HepG2 (cell line): Measurements from ENCODE around the gene LRP10. TPM values are rescaled to one million over a fixed set of nuclear protein-coding genes. Genes with fewer than 3 reads are reported as not detected.
A peak's percentile ranks its signal among the peaks of the same experiment; 100 is the strongest.

Experiments used
- ASH2L ChIP-seq: fragments of 300-600, 200-600 bp; sonication (generic); IDR thresholded peaks from 2 replicates; pipeline ENCODE4 v1.7.0; 2017; ENCODE audit warnings: low read depth, mild to moderate bottlenecking, moderate library complexity, mixed read lengths, low read length; ENCODE audit not compliant: insufficient read length
- ATF7-NPFF ChIP-seq: sonication (generic); formaldehyde crosslinking; IDR thresholded peaks from 2 replicates; pipeline ENCODE4 v1.8.1; 2023; ENCODE audit warnings: mild to moderate bottlenecking, low read depth, missing genetic modification reagents, moderate library complexity
- CCDC6 ChIP-seq: sonication (generic); formaldehyde crosslinking; IDR thresholded peaks from 2 replicates; pipeline ENCODE4 v1.8.1; 2022; ENCODE audit warnings: mild to moderate bottlenecking, missing genetic modification reagents, moderate library complexity
- ETS1 ChIP-seq: sonication (generic); formaldehyde crosslinking; IDR thresholded peaks from 2 replicates; pipeline ENCODE4 v1.4.0; 2020; ENCODE audit warnings: missing genetic modification reagents
- GATAD1 ChIP-seq: IDR thresholded peaks from 2 replicates; pipeline ENCODE4 v1.6.1; 2016; ENCODE audit warnings: missing genetic modification reagents, missing compliant biosample characterization
- HMGXB3 ChIP-seq: sonication (generic); formaldehyde crosslinking; IDR thresholded peaks from 2 replicates; pipeline ENCODE4 v1.4.0; 2020; ENCODE audit warnings: missing genetic modification reagents, borderline replicate concordance
- HNRNPH1 ChIP-seq: fragments of 200-400 bp; formaldehyde crosslinking; optimal IDR thresholded peaks from 2 replicates; pipeline ENCODE3; 2017; ENCODE audit warnings: mild to moderate bottlenecking, low read depth, low read length
- IKZF5 ChIP-seq: IDR thresholded peaks from 2 replicates; pipeline ENCODE4 v1.6.1; 2018; ENCODE audit warnings: missing genetic modification reagents, mild to moderate bottlenecking, missing compliant biosample characterization
- IRX3 ChIP-seq: sonication (generic); formaldehyde crosslinking; IDR thresholded peaks from 2 replicates; pipeline ENCODE4 v1.8.1; 2023; ENCODE audit warnings: mild to moderate bottlenecking, low read depth, missing genetic modification reagents, borderline replicate concordance
- MEF2D ChIP-seq: sonication (generic); formaldehyde crosslinking; IDR thresholded peaks from 2 replicates; pipeline ENCODE4 v1.5.1; 2020; ENCODE audit warnings: mild to moderate bottlenecking, missing genetic modification reagents
- PTBP1 ChIP-seq: fragments of 200-400 bp; formaldehyde crosslinking; IDR thresholded peaks from 2 replicates; pipeline ENCODE4 v1.6.1; 2018; ENCODE audit warnings: low read length, low read depth; ENCODE audit not compliant: poor library complexity, severe bottlenecking
- SRY ChIP-seq: sonication (generic); formaldehyde crosslinking; IDR thresholded peaks from 2 replicates; pipeline ENCODE4 v1.8.0; 2022; ENCODE audit warnings: mild to moderate bottlenecking, missing genetic modification reagents
- ZKSCAN1 ChIP-seq: fragments of 150-350 bp; IDR thresholded peaks from 2 replicates; pipeline ENCODE4 v1.6.1; 2014; ENCODE audit warnings: low read length
- ZNF597 ChIP-seq: sonication (generic); formaldehyde crosslinking; IDR thresholded peaks from 2 replicates; pipeline ENCODE4 v1.5.0; 2020; ENCODE audit warnings: missing genetic modification reagents
- ZNF883 ChIP-seq: sonication (generic); formaldehyde crosslinking; IDR thresholded peaks from 2 replicates; pipeline ENCODE4 v1.5.1; 2020; ENCODE audit warnings: mild to moderate bottlenecking, missing genetic modification reagents; ENCODE audit errors: not compliant biosample characterization
- polyA plus RNA-seq, 8 experiments: library from polyadenylated mRNA; depleted of rRNA in 3 of 8; stranded (reverse) in 7 of 8; unstranded in 1 of 8; fragments of >200 nt; fragmentation: Illumina TruSeq in 4 of 8; extraction: Trizol in 4 of 8; gene quantifications; 2 replicates each; pipeline versions ENCODE4 v1.2.1 to v1.2.3, GENCODE V29; 2011 to 2016; ENCODE audit warnings: low read depth in 4 of 8, missing spikeins in 1 of 8, mixed read lengths in 1 of 8; ENCODE audit not compliant: insufficient read depth in 1 of 8
- total RNA-seq, 5 experiments: library from RNA; depleted of rRNA; stranded (reverse); fragments of >200 nt; fragmentation: Illumina TruSeq; extraction: Trizol; gene quantifications; 2 replicates each; pipeline ENCODE4 v1.2.3, GENCODE V29; 2016; ENCODE audit warnings: low read depth in 1 of 5
- TF ChIP-seq, protein P1 (sequence below): IDR thresholded peaks from 2 replicates; pipeline ENCODE4 v1.6.1; 2016; ENCODE audit warnings: missing genetic modification reagents, missing compliant biosample characterization
- TF ChIP-seq, protein P2 (sequence below): sonication (generic); formaldehyde crosslinking; IDR thresholded peaks from 2 replicates; pipeline ENCODE4 v1.8.0; 2022; ENCODE audit warnings: missing genetic modification reagents, low read depth, mild to moderate bottlenecking, borderline replicate concordance

LRP10 gene
- total and polyA plus RNA-seq, 2 of the 13 experiments (the other 11 are each of a cell fraction or from before 2014, with no cell fraction given), result 16.9 to 45.2 TPM

DNA sequence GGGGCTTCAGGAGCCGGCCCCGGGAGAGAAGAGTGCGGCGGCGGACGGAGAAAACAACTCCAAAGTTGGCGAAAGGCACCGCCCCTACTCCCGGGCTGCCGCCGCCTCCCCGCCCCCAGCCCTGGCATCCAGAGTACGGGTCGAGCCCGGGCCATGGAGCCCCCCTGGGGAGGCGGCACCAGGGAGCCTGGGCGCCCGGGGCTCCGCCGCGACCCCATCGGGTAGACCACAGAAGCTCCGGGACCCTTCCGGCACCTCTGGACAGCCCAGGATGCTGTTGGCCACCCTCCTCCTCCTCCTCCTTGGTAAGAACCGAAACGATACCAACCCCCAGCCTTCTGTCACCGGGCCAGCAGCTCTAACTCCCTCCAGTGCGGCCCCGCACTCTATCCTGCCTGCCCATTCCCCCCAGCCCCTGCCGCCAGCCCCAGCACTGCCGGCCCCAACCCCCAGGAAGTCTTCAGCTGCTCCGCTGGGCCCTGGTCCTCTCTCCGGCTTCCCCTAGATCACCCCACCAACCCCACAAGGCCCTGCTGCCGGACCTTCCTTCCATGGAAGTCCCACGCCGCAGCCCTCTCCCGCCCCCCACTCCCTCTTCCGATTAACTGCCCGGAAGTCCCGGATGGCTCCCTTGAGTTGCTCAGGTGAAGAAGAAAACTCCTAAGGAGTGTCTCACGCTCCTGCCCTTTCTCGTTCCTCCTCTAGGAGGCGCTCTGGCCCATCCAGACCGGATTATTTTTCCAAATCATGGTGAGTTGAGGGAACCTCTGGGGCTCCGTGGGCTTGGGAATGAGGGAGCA lies 693 bp downstream of the LRP10 start (continued):
- peak; percentile 49 for TF ChIP-seq PTBP1
- 0 out of 2 replicates have a peak, but pooled peaks have one; percentile 1 for TF ChIP-seq ZNF597
- TF ChIP-seq IKZF5 (CRISPR knock-in tag), result peak; percentile 54; the same call in 1 of the 2 replicates
- TF ChIP-seq ETS1 (CRISPR knock-in tag), result no peak
- no peak for TF ChIP-seq ZKSCAN1
- no peak for TF ChIP-seq ASH2L
- peak; percentile 76 for TF ChIP-seq GATAD1 (CRISPR knock-in tag)
- TF ChIP-seq MEF2D, result peak; percentile 16; the same call in 1 of the 2 replicates
- TF ChIP-seq ATF7-NPFF (CRISPR knock-in tag), result no peak
- TF ChIP-seq HNRNPH1, result peak; percentile 47
- TF ChIP-seq, protein P1, sequence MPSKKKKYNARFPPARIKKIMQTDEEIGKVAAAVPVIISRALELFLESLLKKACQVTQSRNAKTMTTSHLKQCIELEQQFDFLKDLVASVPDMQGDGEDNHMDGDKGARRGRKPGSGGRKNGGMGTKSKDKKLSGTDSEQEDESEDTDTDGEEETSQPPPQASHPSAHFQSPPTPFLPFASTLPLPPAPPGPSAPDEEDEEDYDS (CRISPR knock-in tag), result peak; percentile 55; the same call in 1 of the 2 replicates
- no peak; the same call in none of the 2 replicates for TF ChIP-seq SRY (CRISPR knock-in tag)
- TF ChIP-seq HMGXB3 (CRISPR knock-in tag), result 0 out of 2 replicates have a peak, but pooled peaks have one; percentile 52
- no peak for TF ChIP-seq IRX3 (CRISPR knock-in tag)
- no peak; the same call in none of the 2 replicates for TF ChIP-seq CCDC6 (CRISPR knock-in tag)
- TF ChIP-seq ZNF883 (CRISPR knock-in tag), result peak; percentile 14
- TF ChIP-seq, protein P2, sequence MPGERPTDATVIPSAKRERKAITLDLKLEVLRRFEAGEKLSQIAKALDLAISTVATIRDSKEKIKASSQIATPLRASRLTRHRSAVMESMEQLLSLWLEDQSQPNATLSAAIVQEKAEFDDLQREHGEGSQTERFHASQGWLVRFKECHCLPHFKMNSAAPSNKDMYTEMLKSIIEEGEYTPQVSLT (CRISPR knock-in tag), result no peak
